HCT116 (cell line): ENCODE results near the gene LRRC4B. TPM values are rescaled to one million over a fixed set of nuclear protein-coding genes. Genes with fewer than 3 reads are reported as not detected.

Experiments
- ATAC-seq: fragments of 200-7000 bp; cut with Tn5 transposase; 2 replicates; pipeline ENCODE4 v1.9.1; 2020; ENCODE audit warnings: mild to moderate bottlenecking, moderate library complexity
- BruUV-seq: library from RNA; stranded (reverse); fragments of 400-500 nt; replicated peaks from 2 replicates; lab custom pipeline; 2021; lab: Mats Ljungman, UMichigan
- CTCF ChIA-PET: fragments of 300-600 bp; sonication (Branson Sonifier 250); formaldehyde crosslinking; loops from one replicate; lab custom pipeline; 2021; ENCODE audit warnings: antibody characterized with exemption; lab: Charles Lee
- POLR2A ChIA-PET: fragments of 300-600, 350-600 bp; sonication (Branson Sonifier 250); formaldehyde crosslinking; loops from one replicate; lab custom pipeline; 2021; ENCODE audit warnings: antibody characterized with exemption; lab: Charles Lee
- RAD21 ChIA-PET, 2 experiments: fragments of 300-600 bp; sonication (Branson Sonifier 250); formaldehyde crosslinking; loops; one replicate each; lab custom pipeline; 2023; ENCODE audit warnings: low total read pairs in 2 of 2; ENCODE audit not compliant: uncharacterized antibody in 2 of 2, unreplicated experiment in 2 of 2, low non-redundant PET in 1 of 2; lab: Charles Lee
- DNase-seq: peaks from one replicate; pipeline ENCODE4 v3.0.0-alpha.2; 2010; ENCODE audit warnings: low read depth, low spot score
- H2AFZ ChIP-seq: fragments of 200-600 bp; shearing (Covaris generic), sonication (generic); 2 replicates; pipeline ENCODE4 v1.6.1; 2017; ENCODE audit warnings: low read depth, mixed run types, mixed read lengths, antibody characterized with exemption, low read length; ENCODE audit not compliant: poor library complexity, severe bottlenecking
- H3K27ac ChIP-seq: 2 replicates; pipeline ENCODE4 v1.5.1; 2012; ENCODE audit warnings: low read depth, low read length
- H3K27me3 ChIP-seq: fragments of 200-600 bp; sonication (generic); 2 replicates; pipeline ENCODE4 v1.6.1; 2016; ENCODE audit warnings: mixed run types, low read length, mixed read lengths; ENCODE audit not compliant: insufficient read depth
- H3K36me3 ChIP-seq, 2 experiments: fragments of 200-500 bp in 1 of 2; fragments of 200-600 bp in 1 of 2; sonication (Bioruptor generic) in 1 of 2; sonication (generic) in 1 of 2; 2 replicates each; pipeline versions ENCODE4 v1.5.1 to v1.6.1; 2014 to 2016; ENCODE audit warnings: low read length in 2 of 2, inconsistent platforms in 1 of 2, mixed read lengths in 1 of 2, mixed run types in 1 of 2; ENCODE audit not compliant: insufficient read depth in 2 of 2, control insufficient read depth in 1 of 2
- H3K4me1 ChIP-seq, 2 experiments: fragments of 200-600 bp in 1 of 2; sonication (generic) in 1 of 2; 2 replicates each; pipeline versions ENCODE4 v1.5.1 to v1.6.1; 2012 to 2017; ENCODE audit warnings: low read length in 2 of 2, inconsistent platforms in 1 of 2, mild to moderate bottlenecking in 1 of 2, mixed read lengths in 1 of 2, mixed run types in 1 of 2, moderate library complexity in 1 of 2; ENCODE audit not compliant: insufficient read depth in 2 of 2, control insufficient read depth in 1 of 2
- H3K4me2 ChIP-seq: fragments of 200-600 bp; sonication (generic); 2 replicates; pipeline ENCODE4 v1.6.1; 2017; ENCODE audit warnings: mixed run types, low read length, mixed read lengths
- H3K4me3 ChIP-seq, 2 experiments: fragments of 200-600 bp in 1 of 2; sonication (generic) in 1 of 2; replicated peaks in 1 of 2; 2 replicates each; pipeline ENCODE4 v1.5.1; 2011 to 2016; ENCODE audit warnings: low read length in 2 of 2, control low read depth in 1 of 2, low read depth in 1 of 2, mild to moderate bottlenecking in 1 of 2, mixed read lengths in 1 of 2, mixed run types in 1 of 2
- H3K79me2 ChIP-seq: fragments of 200-600 bp; sonication (generic); 2 replicates; pipeline ENCODE4 v1.6.1; 2017; ENCODE audit warnings: mild to moderate bottlenecking, mixed run types, low read length, moderate library complexity, mixed read lengths; ENCODE audit not compliant: insufficient read depth
- H3K9ac ChIP-seq: fragments of 200-600 bp; sonication (generic); 2 replicates; pipeline ENCODE4 v1.6.1; 2016; ENCODE audit warnings: low read length, mixed read lengths
- H3K9me2 ChIP-seq: fragments of 200-600 bp; sonication (generic), shearing (Covaris generic); 2 replicates; pipeline ENCODE4 v1.6.1; 2017; ENCODE audit warnings: mixed run types, mild to moderate bottlenecking, moderate library complexity; ENCODE audit not compliant: insufficient read depth
- H3K9me3 ChIP-seq, 2 experiments: fragments of 200-500 bp in 1 of 2; fragments of 200-600 bp in 1 of 2; sonication (Bioruptor generic) in 1 of 2; sonication (generic) in 1 of 2; 2 replicates each; pipeline ENCODE4 v1.6.1; 2014 to 2017; ENCODE audit warnings: low read length in 2 of 2, mixed read lengths in 2 of 2, inconsistent platforms in 1 of 2, low read depth in 1 of 2, mild to moderate bottlenecking in 1 of 2, mixed run types in 1 of 2, moderate library complexity in 1 of 2; ENCODE audit not compliant: control insufficient read depth in 1 of 2, insufficient read depth in 1 of 2
- H4K20me1 ChIP-seq: fragments of 200-600 bp; sonication (generic), shearing (Covaris generic); 2 replicates; pipeline ENCODE4 v1.6.1; 2017; ENCODE audit warnings: mixed run types, mild to moderate bottlenecking, moderate library complexity; ENCODE audit not compliant: insufficient read depth
- CBX3 ChIP-seq: IDR thresholded peaks from 2 replicates; pipeline ENCODE4 v1.6.1; 2012; ENCODE audit warnings: low read depth
- CEBPB ChIP-seq: IDR thresholded peaks from 2 replicates; pipeline ENCODE4 v1.6.1; 2012; ENCODE audit warnings: low read depth
- ELF1 ChIP-seq: IDR thresholded peaks from 2 replicates; pipeline ENCODE4 v1.6.1; 2012; ENCODE audit warnings: low read depth, borderline replicate concordance
- EZH2 ChIP-seq: fragments of 200-600 bp; sonication (generic); IDR thresholded peaks from 2 replicates; pipeline ENCODE4 v1.6.1; 2017; ENCODE audit warnings: antibody characterized with exemption, mixed run types
- EZH2phosphoT487 ChIP-seq: fragments of 200-600 bp; IDR thresholded peaks from 2 replicates; pipeline ENCODE4 v1.6.1; 2018; ENCODE audit warnings: antibody characterized with exemption, borderline replicate concordance
- JUND ChIP-seq: IDR thresholded peaks from 2 replicates; pipeline ENCODE4 v1.6.1; 2012
- MAX ChIP-seq: IDR thresholded peaks from 2 replicates; pipeline ENCODE4 v1.6.1; 2012
- POLR2AphosphoS5 ChIP-seq: IDR thresholded peaks from 2 replicates; pipeline ENCODE4 v1.6.1; 2011; ENCODE audit warnings: mild to moderate bottlenecking, low read depth, low read length, moderate library complexity
- RAD21 ChIP-seq: IDR thresholded peaks from 2 replicates; pipeline ENCODE4 v1.6.1; 2012; ENCODE audit warnings: low read depth, mild to moderate bottlenecking
- SIN3A ChIP-seq: IDR thresholded peaks from 2 replicates; pipeline ENCODE4 v1.6.1; 2012; ENCODE audit warnings: low read depth
- SP1 ChIP-seq: IDR thresholded peaks from 2 replicates; pipeline ENCODE4 v1.6.1; 2012; ENCODE audit warnings: low read depth
- TCF7L2 ChIP-seq: IDR thresholded peaks from 2 replicates; pipeline ENCODE4 v1.7.0; 2011; ENCODE audit warnings: borderline replicate concordance, inconsistent platforms; ENCODE audit not compliant: insufficient read depth, insufficient read length; ENCODE audit errors: extremely low read depth
- YY1 ChIP-seq: IDR thresholded peaks from 2 replicates; pipeline ENCODE4 v1.6.1; 2011; ENCODE audit warnings: low read length, low read depth, moderate library complexity, mild to moderate bottlenecking; ENCODE audit not compliant: insufficient replicate concordance; ENCODE audit errors: extremely low read depth
- ZFX ChIP-seq: fragments of 450-650 bp; IDR thresholded peaks from 2 replicates; pipeline ENCODE4 v1.6.1; 2017
- ZNF274 ChIP-seq: fragments of 200-500 bp; sonication (Bioruptor generic); IDR thresholded peaks from 2 replicates; pipeline ENCODE4 v1.6.1; 2014; ENCODE audit warnings: mild to moderate bottlenecking, low read depth, low read length, inconsistent platforms
- intact Hi-C: fragments of 100-400 bp; cut with micrococcal nuclease; formaldehyde crosslinking; loops from 2 replicates; pipeline ENCODE4 v1.10.0; 2022
- total RNA-seq: library from RNA; stranded (reverse); gene quantifications from one replicate; pipeline ENCODE4 v1.2.1, GENCODE V29; 2021; ENCODE audit not compliant: unreplicated experiment
- TF ChIP-seq, protein P1 (sequence below): IDR thresholded peaks from 2 replicates; pipeline ENCODE4 v1.6.1; 2012

LRRC4B gene
- total RNA-seq, 1 experiment from 2014 or later: 0.89 TPM

DNA sequence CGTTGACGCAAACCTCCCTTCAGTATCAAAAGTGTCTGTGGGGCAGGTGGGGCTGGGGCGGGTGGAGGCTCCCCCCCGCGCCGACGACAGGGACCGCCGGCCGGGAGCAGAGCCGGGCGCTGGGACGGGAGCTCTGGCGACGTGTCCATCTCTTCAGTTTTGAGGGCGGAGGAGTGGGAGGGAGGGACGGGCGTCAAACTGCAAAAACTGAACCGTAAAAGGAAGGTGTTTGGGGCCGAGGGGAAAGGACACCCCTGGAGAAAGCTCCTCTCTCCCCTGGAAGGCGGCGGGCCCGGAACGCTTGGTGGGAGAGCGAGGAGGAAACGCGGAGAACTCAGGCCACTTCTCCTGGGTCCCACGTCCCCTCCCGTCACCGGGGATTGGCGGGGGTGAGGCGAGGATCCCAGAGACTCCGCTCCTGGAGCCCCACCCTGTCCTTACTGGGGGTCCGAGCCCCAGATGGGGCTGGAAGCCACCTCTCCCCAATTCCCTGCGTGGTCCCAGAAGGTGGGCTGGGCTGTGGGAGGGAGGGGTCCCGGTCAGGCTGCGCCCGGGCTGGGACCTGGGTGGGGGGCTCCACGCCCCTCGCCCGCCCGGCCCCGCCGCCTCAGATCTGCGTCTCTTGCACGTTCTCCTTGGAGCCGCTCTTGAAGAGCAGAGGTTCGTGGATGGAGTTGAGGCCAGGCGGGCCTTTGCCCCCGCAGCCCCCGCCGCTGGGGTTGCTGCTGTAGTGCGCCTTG lies 51.1 kb downstream of the LRRC4B start:
- H3K27ac ChIP-seq: no peak overlapping the region
- no peaks in the 10 kb centered on the region for H3K9me2 ChIP-seq
- TF ChIP-seq MAX: no peak
- TF ChIP-seq, protein P1, sequence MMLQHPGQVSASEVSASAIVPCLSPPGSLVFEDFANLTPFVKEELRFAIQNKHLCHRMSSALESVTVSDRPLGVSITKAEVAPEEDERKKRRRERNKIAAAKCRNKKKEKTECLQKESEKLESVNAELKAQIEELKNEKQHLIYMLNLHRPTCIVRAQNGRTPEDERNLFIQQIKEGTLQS: no peak
- no peak for TF ChIP-seq POLR2AphosphoS5
- TF ChIP-seq RAD21: no peak
- no peak for TF ChIP-seq JUND
- TF ChIP-seq CEBPB: no peak
- TF ChIP-seq EZH2: no peak
- DNase-seq: no peak
- H3K4me2 ChIP-seq: no peak overlapping the region
- intact Hi-C loops: no loop called here
- no peaks in the 10 kb centered on the region for H3K4me1 ChIP-seq
- H3K27me3 ChIP-seq: no peaks in the 10 kb centered on the region
- POLR2A ChIA-PET: no interaction called here
- no peaks in the 10 kb centered on the region for H4K20me1 ChIP-seq
- no peaks in the 10 kb centered on the region for H3K79me2 ChIP-seq
- H3K36me3 ChIP-seq: no peaks in the 10 kb centered on the region
- no TSS peak for BruUV-seq
- H3K4me3 ChIP-seq: no peak overlapping the region
- no peak for ATAC-seq
- CTCF ChIA-PET: no interaction called here
- no peaks in the 10 kb centered on the region for H3K9me3 ChIP-seq
- H3K9ac ChIP-seq: no peak overlapping the region
- H2AFZ ChIP-seq: no peak overlapping the region
- RAD21 ChIA-PET: no interaction called here

GRCh38 chr19:50516456-50516855 lies 51.8 kb downstream of the LRRC4B start:
- no peak overlapping the region for H3K4me3 ChIP-seq
- no peaks in the 10 kb centered on the region for H3K9me2 ChIP-seq
- H3K4me2 ChIP-seq: no peak overlapping the region
- H3K27ac ChIP-seq: no peak overlapping the region
- no peaks in the 10 kb centered on the region for H3K27me3 ChIP-seq
- no peaks in the 10 kb centered on the region for H3K36me3 ChIP-seq
- H3K9me3 ChIP-seq: no peaks in the 10 kb centered on the region
- DNase-seq: no peak
- RAD21 ChIA-PET: no interaction called here
- POLR2A ChIA-PET: no interaction called here
- no peaks in the 10 kb centered on the region for H3K79me2 ChIP-seq
- H4K20me1 ChIP-seq: no peaks in the 10 kb centered on the region
- BruUV-seq: no TSS peak
- no peak for ATAC-seq
- CTCF ChIA-PET: no interaction called here
- no peak overlapping the region for H3K9ac ChIP-seq
- H2AFZ ChIP-seq: no peak overlapping the region
- H3K4me1 ChIP-seq: peaks cover 0 to 6% of the 10 kb centered on the region in 2 experiments; a peak in 2 of 4 replicates
- intact Hi-C loops: no loop called here
- TF ChIP-seq EZH2 (no peak), EZH2phosphoT487 (no peak), ZFX (no peak), YY1 (no peak), MAX (no peak), ELF1 (no peak), SIN3A (no peak), ZNF274 (no peak), JUND (no peak), TCF7L2 (no peak), SP1 (no peak), CBX3 (no peak), CEBPB (no peak)
- TF ChIP-seq, protein P1: no peak
- TF ChIP-seq, all 23 proteins: peak for 0
